HG02970 (cell line): Measurements from ENCODE around the gene FAM163B.

Experiments used
- ATAC-seq: cut with Tn5 transposase; IDR thresholded peaks from one replicate; pipeline ENCODE4 v1.9.1; 2021; ENCODE audit warnings: mild to moderate bottlenecking, moderate library complexity, moderate number of reproducible peaks; ENCODE audit not compliant: unreplicated experiment, low FRiP score

Gene FAM163B

DNA sequence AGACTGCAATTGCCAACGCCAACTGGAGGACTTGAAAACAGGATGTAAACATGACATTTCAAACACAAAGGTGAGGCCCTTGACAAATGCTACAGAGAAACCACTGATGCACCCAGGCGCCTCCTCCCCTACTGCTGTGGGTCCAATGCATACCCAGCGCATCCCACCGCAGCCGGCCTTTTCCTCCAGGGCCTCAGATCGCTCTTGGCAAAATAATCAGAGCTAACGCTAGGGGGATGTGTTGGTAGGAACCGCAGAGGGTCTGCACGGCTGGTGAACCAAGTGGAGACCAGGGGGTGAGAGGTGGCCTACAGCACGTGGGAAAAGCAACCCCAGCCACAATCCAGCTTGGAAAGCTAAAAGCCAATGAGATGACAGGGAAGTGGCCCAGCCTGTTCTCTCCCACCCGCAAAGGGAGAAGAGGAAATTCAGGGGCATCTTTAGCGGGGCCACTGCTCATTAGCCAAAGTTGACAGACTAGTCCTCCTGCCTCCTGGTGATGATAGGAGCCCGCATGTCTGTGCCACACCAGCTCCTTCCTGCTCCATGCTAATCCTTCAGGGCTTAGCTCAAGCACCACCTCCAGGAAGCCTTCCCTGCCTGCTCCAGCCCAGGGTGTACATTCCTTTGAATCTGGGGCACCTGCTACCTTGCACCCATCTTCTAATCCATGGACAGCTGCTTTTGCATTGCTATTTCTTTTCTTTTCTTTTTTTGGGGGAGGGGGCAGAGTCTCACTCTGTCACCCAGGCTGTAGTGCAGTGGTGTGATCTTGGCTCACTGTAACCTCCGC lies 5.9 kb downstream of the FAM163B start:
- ATAC-seq, result no peak

GRCh38 chr9:133602277-133602676 lies 6.9 kb downstream of the FAM163B start:
- ATAC-seq, result no peak

- no peak for ATAC-seq
Observed at GRCh38 chr9:133601746-133602145, 7.4 kb downstream of the FAM163B start.

- no peak for ATAC-seq
Observed at GRCh38 chr9:133600739-133601138, 8.4 kb downstream of the FAM163B start.

DNA sequence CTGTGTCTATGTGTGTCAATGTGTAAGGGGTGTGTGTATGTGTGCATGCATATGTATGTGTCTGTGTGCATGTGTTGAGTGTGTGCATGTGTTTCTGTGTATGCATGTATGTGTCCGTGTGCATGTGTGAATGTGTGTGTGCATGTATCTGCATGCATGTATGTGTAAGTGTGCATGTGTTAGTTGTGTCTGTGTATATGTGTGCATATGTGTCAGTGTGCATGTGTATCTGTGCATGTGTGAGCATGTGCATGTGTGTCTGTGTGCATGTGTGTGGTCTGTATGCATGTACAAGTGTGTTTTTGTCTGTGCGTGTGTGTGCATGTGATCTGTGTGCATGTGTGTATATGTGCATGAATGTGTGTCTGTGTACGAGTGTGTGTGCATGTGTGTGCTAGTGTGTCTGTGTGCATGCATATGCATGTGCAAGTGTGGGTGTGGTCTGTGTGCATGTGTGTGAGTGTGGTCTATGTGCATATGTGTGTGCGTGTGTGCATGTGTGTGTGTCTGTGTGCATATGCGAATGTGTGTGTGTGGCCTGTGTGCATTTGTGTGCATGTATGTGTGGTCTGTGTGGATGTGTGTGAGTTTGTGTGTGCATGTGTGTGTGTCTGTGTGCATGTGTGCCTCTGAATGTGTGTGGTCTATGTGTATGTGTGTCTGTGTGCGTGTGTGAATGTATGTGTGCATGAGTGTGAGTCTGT lies 9.6 kb downstream of the FAM163B start:
- ATAC-seq, result no peak

GRCh38 chr9:133598978-133599377 lies 10.2 kb downstream of the FAM163B start:
- ATAC-seq, result no peak

- ATAC-seq, result no peak
Observed at GRCh38 chr9:133597316-133597957, 11.8 kb downstream of the FAM163B start.

- ATAC-seq, result no peak
Observed at GRCh38 chr9:133595910-133596309, 13.3 kb downstream of the FAM163B start.

GRCh38 chr9:133594310-133594709 lies 14.9 kb downstream of the FAM163B start:
- ATAC-seq, result no peak

DNA sequence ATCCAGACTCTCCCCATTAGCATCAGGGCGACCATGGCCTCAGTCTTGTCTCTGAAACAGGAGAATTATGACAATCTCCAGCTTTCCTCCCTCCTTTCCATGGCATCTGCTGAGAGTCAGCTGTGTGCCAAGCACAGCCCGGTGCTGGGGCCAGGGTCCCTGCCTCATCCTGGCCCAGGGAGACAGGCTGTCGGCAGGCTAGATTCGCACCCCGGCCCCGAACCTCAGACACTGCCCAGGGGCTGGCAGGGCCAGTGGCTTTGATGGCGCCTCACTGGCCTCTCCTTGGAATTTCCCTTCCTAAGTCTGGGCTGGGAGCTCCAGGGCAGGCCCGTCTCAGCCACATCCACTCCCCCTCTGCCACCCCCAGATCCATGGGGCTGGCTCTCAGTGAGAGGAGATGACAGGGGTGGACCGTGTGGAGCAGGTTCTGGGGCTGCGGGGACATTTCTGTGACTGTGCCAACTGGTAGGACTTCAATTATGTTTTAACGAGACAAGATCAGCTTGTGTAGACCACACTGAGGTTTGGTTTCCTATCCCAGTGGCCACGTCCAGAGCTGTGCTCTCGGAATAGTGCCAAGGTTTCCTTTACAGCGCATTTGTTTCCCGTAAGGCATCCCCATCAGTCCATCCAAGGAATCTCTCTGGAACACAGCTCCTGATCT lies 15.5 kb downstream of the FAM163B start:
- no peak for ATAC-seq

DNA sequence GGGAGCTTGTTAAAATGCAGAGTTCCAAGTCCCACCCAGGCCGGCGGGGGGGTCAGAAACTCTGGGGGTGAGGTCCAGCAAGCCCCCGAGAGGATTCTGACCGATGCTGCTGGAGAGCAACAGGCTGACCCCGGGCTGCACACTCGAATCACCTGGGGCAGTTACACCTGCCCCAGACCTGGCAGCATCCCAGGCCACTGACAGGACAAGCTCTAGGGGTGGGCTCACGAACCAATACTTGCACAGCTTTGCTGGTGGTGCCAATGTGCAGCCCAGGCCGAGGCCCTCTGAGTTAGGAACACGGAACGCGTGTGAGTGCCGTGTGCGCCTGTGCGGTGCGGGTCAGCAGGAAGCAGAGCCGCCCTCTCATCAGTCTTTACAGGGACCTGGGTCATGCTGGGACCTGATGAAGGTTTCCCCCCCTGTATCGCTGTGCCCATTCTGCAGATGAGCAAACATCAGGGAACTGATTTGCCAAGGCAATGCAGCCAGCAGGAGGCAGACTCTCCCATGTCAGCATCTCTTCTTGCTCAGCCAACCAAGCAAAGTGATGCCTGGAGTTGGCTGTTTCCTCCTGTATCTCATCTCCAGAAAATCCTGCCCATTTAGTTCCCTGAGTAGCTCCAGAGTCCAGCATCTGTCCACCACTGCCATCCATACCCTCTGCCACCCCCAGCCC lies 16.3 kb downstream of the FAM163B start:
- no peak for ATAC-seq

DNA sequence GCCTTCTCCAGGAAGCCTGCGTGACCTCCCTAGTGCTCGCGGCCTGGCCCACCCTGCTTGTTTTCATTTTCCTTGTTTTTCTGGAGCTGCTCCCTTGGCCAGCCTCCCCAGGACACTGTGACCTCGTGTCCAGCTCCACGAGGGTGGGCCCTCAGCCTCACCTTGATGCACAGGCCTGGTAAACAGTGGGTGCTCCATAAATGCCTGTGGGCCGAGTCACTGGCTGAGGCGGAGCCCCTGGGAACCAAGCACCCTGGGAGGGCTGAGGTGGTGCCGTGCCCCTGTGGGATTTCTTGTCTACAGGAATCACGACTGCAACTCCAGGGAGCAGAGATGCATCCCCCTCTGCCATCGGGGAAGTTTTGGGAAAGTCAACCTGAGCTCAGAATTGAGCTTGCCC lies 17.2 kb downstream of the FAM163B start:
- ATAC-seq, result no peak

GRCh38 chr9:133591116-133591910 lies 17.9 kb downstream of the FAM163B start:
- ATAC-seq, result no peak

- no peak for ATAC-seq
Observed at GRCh38 chr9:133590231-133590855, 18.8 kb downstream of the FAM163B start.

GRCh38 chr9:133589454-133590227 lies 19.5 kb downstream of the FAM163B start:
- no peak for ATAC-seq

GRCh38 chr9:133587466-133587865 lies 21.7 kb downstream of the FAM163B start:
- ATAC-seq, result no peak

GRCh38 chr9:133587051-133587450 lies 22.1 kb downstream of the FAM163B start:
- ATAC-seq, result no peak
